SK-N-MC (cell line): ENCODE results near the gene DENND1B.

Experiments
- EZH2 ChIP-seq: fragments of 200-600 bp; sonication (generic); IDR thresholded peaks from one replicate; pipeline ENCODE4 v1.6.1; 2017; ENCODE audit warnings: antibody characterized with exemption
- POLR2AphosphoS5 ChIP-seq: IDR thresholded peaks from 2 replicates; pipeline ENCODE4 v1.6.1; 2012; ENCODE audit warnings: mild to moderate bottlenecking, low read depth, low read length, borderline replicate concordance

GRCh38 chr1:197638316-197638715, 137.0 kb downstream of the DENND1B start:
- TF ChIP-seq POLR2AphosphoS5 (no peak), EZH2 (no peak)
